Mucosa of rectum (tissue), 2 donors: ENCODE measurements around the gene ACKR2.

Experiments
- H3K27ac ChIP-seq, 2 donors: one replicate each; pipeline ENCODE4 v1.7.0; 2013; ENCODE audit warnings: inconsistent platforms in 2 of 2, low read depth in 2 of 2, low read length in 2 of 2
- H3K27me3 ChIP-seq, 2 donors: one replicate each; pipeline ENCODE4 v1.7.0; 2013; ENCODE audit warnings: low read length in 2 of 2; ENCODE audit not compliant: control insufficient read depth in 2 of 2, insufficient read depth in 2 of 2
- H3K36me3 ChIP-seq, 2 donors: one replicate each; pipeline ENCODE4 v1.7.0; 2013; ENCODE audit warnings: low read length in 2 of 2; ENCODE audit not compliant: control insufficient read depth in 2 of 2, insufficient read depth in 2 of 2
- H3K4me1 ChIP-seq, 2 donors: one replicate each; pipeline ENCODE4 v1.7.0; 2013; ENCODE audit warnings: low read length in 2 of 2, mild to moderate bottlenecking in 1 of 2; ENCODE audit not compliant: control insufficient read depth in 2 of 2, insufficient read depth in 2 of 2
- H3K4me3 ChIP-seq, 2 donors: one replicate each; pipeline ENCODE4 v1.7.0; 2013; ENCODE audit warnings: low read length in 2 of 2
- H3K9ac ChIP-seq, 2 donors: one replicate each; pipeline ENCODE4 v1.7.0; 2013; ENCODE audit warnings: low read length in 2 of 2, low read depth in 1 of 2, mild to moderate bottlenecking in 1 of 2
- H3K9me3 ChIP-seq, 2 donors: one replicate each; pipeline ENCODE4 v1.7.0; 2013; ENCODE audit warnings: low read length in 2 of 2; ENCODE audit not compliant: control insufficient read depth in 2 of 2
- donor health status: healthy.
- donor health status: Normal muscosa, but diverticular disease.

ACKR2 gene, protein sequence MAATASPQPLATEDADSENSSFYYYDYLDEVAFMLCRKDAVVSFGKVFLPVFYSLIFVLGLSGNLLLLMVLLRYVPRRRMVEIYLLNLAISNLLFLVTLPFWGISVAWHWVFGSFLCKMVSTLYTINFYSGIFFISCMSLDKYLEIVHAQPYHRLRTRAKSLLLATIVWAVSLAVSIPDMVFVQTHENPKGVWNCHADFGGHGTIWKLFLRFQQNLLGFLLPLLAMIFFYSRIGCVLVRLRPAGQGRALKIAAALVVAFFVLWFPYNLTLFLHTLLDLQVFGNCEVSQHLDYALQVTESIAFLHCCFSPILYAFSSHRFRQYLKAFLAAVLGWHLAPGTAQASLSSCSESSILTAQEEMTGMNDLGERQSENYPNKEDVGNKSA

DNA sequence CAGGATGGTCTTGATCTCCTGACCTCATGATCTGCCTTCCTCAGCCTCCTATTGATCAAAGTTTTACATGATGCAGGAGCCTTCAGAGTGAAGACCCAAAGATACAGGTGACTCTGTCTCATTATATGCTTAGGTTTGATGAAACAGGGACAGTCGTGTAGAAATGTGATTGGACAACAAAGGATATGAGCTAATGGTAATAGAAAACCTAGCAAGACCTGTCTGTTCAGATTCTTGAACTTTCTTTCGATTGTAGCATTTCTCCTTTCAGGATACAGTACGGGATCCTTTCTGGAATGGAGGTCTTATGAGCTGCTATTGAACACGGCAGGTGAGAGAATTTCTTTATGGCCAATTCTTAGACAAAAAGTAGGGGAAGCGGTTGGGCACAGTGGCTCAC lies at the start of gene ACKR2:
ACKR2 (plus strand) TSS at position 244 of the 400 bp plus-strand sequence. CDS start 55,058 bp downstream, outside the sequence.
- H3K27me3 ChIP-seq = no peaks in the 10 kb centered on the region
- H3K27ac ChIP-seq = no peak within 1 kb of the TSS
- no peak within 1 kb of the TSS for H3K9ac ChIP-seq
- no peak within 1 kb of the TSS for H3K4me3 ChIP-seq
- H3K9me3 ChIP-seq = no peaks in the 10 kb centered on the region
- peaks cover 15 to 27% of the 10 kb centered on the region in 2 donors for H3K4me1 ChIP-seq
- no peaks in the 10 kb centered on the region for H3K36me3 ChIP-seq

DNA sequence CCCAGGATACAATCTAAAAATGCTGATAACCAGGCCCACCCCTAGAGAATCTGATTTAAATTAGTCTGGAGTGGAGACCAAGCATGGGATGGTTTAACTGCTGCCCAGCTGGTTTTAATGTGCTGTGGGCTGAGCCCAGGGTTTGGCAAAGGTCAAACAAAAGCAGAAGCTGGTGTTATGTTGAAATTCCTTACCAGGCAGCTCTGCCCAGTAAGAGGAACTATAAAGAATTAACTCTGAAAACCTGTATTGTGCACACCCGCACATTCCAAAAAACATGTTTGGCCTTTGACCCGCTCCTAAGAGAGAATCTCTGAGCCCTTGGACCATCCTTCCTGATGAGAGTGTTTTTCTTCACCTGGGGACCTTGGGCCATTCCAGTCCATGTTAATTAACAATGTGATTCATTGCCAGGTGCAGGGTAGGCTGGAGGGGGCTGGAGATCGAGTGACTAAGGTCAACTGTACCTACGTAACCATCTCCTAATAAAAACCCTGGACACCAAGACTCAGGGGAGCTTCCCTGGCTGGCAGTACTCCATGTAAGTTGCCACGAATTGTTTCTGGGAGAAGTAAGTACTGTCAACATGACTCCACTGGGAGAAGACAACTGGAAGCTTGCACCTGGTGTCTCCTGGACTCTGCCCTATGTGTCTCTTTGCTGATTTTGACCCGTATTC lies 47.1 kb upstream of the ACKR2 start:
- Histone ChIP-seq H3K4me1 (peaks cover 0 to 2% of the 10 kb centered on the region in 2 donors), H3K4me3 (no peak overlapping the region), H3K36me3 (no peaks in the 10 kb centered on the region), H3K27me3 (no peaks in the 10 kb centered on the region), H3K9ac (no peak overlapping the region), H3K9me3 (no peaks in the 10 kb centered on the region), H3K27ac (no peak overlapping the region)

DNA sequence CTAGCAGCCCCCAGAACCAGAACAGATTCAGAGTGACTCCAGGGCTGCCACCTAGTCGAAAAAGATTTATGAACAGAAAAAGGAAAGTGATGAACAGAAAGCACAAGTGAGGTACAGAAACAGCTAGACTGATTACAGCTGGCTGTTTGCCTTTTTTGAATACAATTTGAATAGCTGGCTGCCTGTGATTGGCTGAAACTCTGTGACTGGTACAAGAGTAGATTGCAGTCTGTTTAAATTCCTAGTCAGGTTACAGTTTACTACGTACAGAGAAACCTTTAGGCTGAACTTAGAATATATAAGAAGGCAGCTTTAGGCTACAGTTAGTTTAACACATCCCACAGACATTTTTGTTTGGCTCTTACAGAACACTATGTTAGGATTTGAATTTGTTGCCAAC lies 46.2 kb upstream of the ACKR2 start:
- H3K4me1 ChIP-seq = peaks cover 0 to 2% of the 10 kb centered on the region in 2 donors
- no peaks in the 10 kb centered on the region for H3K27me3 ChIP-seq
- no peak overlapping the region for H3K9ac ChIP-seq
- H3K36me3 ChIP-seq = no peaks in the 10 kb centered on the region
- H3K4me3 ChIP-seq = no peak overlapping the region
- no peaks in the 10 kb centered on the region for H3K9me3 ChIP-seq
- H3K27ac ChIP-seq = no peak overlapping the region

DNA sequence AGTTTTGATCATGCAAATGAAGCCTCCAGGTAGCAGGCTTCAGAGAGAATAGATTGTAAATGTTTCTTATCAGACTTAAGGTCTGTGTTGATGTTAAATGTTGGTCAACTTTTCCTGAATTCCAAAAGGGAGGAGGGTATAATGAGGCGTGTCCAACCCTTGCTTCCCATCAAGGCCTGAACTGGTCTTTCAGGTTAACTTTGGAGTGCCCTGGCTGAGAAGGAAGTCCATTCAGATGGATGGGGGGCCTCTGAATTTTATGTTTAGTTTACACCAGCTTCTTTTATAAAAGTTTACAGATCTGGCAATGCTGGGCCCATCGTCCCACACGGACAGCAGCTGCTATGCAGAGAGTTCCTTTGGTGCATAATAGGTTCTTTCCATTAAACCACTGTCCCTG lies 45.1 kb upstream of the ACKR2 start:
- Histone ChIP-seq H3K36me3 (no peaks in the 10 kb centered on the region), H3K27me3 (no peaks in the 10 kb centered on the region), H3K4me1 (peaks cover 0 to 2% of the 10 kb centered on the region in 2 donors), H3K4me3 (no peak overlapping the region), H3K9ac (no peak overlapping the region), H3K27ac (no peak overlapping the region), H3K9me3 (no peaks in the 10 kb centered on the region)

DNA sequence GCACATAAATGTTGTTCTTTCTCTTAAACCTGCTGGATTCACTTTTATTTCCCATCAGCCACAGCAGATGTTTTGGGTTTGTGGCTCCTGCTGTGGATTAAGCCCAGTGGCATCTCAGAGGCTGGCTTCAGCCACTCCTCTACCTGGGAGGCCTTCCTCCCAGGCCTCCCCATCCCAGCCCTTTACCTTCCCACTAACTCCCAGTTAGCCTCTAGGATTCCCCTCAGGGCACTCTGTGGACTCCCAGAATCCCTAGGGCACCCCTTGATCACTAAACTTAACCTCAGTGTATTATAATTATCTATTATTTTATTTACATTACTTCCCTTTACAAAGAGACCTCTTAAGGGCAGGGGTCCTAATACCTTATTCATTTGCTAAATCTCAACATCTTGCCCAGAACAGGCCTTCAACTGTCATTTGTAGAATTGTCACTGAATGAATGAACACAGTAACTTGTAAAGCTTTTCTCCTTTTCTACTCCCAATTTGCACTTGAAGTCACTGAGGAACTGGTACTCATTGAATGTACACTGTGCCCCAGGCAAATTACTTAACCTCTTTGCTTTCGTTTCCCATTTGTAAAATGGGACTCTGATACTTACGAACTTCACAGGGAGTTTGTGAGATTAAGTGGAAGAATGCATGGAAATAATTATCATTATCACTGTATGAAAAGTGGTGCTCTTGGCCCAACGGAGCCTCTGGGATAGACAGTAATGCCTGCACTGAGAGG lies 44.5 kb upstream of the ACKR2 start:
- H3K4me3 ChIP-seq = no peak overlapping the region
- H3K27ac ChIP-seq = no peak overlapping the region
- no peaks in the 10 kb centered on the region for H3K27me3 ChIP-seq
- H3K4me1 ChIP-seq = peaks cover 0 to 2% of the 10 kb centered on the region in 2 donors
- no peaks in the 10 kb centered on the region for H3K9me3 ChIP-seq
- no peaks in the 10 kb centered on the region for H3K36me3 ChIP-seq
- H3K9ac ChIP-seq = no peak overlapping the region

DNA sequence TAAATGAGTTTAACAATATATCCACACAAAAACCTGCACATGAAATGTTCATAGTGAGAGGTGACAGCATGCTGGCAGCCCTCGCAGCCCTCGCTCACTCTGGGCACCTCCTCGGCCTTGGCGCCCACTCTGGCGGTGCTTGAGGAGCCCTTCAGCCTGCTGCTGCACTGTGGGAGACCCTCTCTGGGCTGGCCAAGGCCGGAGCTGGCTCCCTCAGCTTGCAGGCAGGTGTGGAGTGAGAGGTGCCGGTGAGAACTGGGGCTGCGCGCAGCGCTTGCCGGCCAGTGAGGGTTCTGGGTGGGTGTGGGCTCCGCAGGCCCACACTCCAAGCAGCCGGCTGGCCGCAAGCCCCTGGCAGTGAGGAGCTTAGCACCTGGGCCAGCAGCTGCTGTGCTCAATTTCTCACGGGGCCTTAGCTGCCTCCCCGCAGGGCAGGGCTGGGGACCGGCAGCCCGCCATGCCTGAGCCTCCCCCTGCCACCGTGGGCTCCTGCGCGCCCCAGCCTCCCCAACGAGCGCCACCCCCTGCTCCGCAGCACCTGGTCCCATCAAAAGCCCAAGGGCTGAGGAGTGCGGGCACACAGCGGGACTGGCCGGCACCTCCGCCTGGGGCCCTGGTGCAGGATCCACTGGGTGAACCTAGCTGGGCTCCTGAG lies 39.6 kb upstream of the ACKR2 start:
- Histone ChIP-seq H3K9me3 (no peaks in the 10 kb centered on the region), H3K27ac (no peak overlapping the region), H3K9ac (no peak overlapping the region), H3K27me3 (no peaks in the 10 kb centered on the region), H3K4me3 (no peak overlapping the region), H3K4me1 (peaks cover 2 to 5% of the 10 kb centered on the region in 2 donors), H3K36me3 (no peaks in the 10 kb centered on the region)

DNA sequence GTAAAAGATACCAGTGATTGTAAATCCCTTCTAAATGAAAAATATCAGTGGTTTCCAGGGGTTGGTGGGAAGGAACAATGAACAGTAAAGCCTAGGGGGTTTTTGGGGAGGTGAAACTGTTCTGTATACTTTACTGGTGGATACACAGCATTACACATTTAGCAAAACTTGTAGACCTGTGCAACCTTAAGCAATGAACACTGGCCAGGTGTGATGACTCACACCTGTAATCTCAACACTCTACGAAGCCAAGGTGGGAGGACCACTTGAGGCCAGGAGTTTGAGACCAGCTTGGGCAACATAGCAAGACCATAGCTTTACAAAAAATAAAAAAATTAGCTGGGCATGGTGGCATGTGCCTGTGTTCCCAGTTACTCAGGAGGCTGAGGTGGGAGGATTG lies 38.0 kb upstream of the ACKR2 start:
- peaks cover 0 to 5% of the 10 kb centered on the region in 2 donors for H3K4me1 ChIP-seq
- no peak overlapping the region for H3K9ac ChIP-seq
- H3K36me3 ChIP-seq = no peaks in the 10 kb centered on the region
- H3K4me3 ChIP-seq = no peak overlapping the region
- no peaks in the 10 kb centered on the region for H3K27me3 ChIP-seq
- H3K9me3 ChIP-seq = no peaks in the 10 kb centered on the region
- no peak overlapping the region for H3K27ac ChIP-seq

DNA sequence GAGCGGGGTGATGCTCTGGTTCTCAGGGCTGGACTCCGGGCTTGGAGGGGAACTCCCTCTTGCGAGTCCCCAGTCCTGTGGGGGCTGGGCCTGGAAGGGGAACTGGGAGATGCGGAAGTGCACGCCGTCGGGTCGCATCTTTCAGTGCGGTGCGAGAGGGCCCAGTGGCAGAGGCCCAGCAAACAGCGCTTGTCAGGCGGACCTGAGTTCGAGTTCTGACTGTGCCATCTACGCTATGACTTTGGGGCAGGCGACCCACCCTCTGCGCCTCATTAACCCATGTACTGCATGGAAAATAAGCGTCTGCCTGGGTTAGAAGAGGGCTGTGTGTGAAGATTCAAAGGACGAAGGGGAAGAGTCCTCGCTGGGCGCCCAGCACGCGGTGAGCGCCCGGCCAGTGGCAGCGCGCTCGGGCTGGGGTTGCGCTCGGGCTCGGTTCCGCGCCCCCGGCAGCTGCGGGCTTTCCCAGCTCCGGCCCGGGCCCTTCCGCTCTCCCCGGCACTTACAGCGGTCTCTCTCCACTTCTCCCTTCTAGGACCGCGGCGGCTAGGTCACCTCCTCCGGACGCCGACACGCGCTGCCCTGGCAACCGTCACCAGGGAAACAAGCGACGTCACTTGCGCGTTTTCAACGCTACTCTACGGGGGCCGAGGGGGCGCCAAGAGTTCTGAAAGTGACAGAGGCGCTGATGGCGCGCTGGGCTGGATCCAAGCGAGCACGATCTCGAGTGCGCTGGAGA lies 36.4 kb upstream of the ACKR2 start, which contains the start of gene CCDC13:
CCDC13 (minus strand) TSS at position 584 of the 739 bp plus-strand sequence. CDS start 14,908 bp downstream, outside the sequence.
- no peaks in the 10 kb centered on the region for H3K27me3 ChIP-seq
- peaks cover 0 to 4% of the 10 kb centered on the region in 2 donors for H3K36me3 ChIP-seq
- peaks cover 3 to 5% of the 10 kb centered on the region in 2 donors for H3K4me1 ChIP-seq
- no peaks in the 10 kb centered on the region for H3K9me3 ChIP-seq
- H3K27ac ChIP-seq = peak within 1 kb of the TSS; percentile 31 to 80
- H3K4me3 ChIP-seq = peak within 1 kb of the TSS; percentile 59 to 73
- peak within 1 kb of the TSS; percentile 44 to 49 for H3K9ac ChIP-seq

DNA sequence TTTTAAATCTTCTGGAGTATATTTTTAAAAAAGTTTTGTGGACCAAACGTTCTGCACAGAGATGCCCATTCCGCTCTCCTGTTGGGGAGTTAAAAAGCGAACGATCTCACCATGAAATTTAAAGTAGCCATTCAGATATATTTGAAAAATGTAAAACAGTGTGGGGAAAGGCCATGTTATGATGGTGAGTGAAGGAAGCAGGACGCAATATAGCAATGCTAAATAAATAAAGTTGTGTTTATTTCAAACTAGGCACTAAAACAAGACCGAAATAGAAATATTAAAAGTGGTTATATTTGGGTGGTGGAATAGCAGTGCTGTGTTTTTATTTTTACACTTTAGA lies 35.9 kb upstream of the ACKR2 start:
- H3K27ac ChIP-seq = peak overlapping the region in 1 of 2 donors; percentile 80
- peak overlapping the region; percentile 59 to 73 for H3K4me3 ChIP-seq
- H3K9me3 ChIP-seq = no peaks in the 10 kb centered on the region
- H3K36me3 ChIP-seq = peaks cover 0 to 4% of the 10 kb centered on the region in 2 donors
- peaks cover 3 to 5% of the 10 kb centered on the region in 2 donors for H3K4me1 ChIP-seq
- H3K9ac ChIP-seq = peak overlapping the region in 1 of 2 donors; percentile 43
- H3K27me3 ChIP-seq = no peaks in the 10 kb centered on the region
